Osteoblast (primary cell): ENCODE results near the gene BCL3. TPM values are rescaled to one million over a fixed set of nuclear protein-coding genes. Genes with fewer than 3 reads are reported as not detected.

Source experiments
- DNase-seq: peaks from one replicate; pipeline ENCODE4 v3.0.0; 2011; ENCODE audit warnings: low spot score, mixed read lengths; ENCODE audit not compliant: insufficient read length; ENCODE audit errors: missing footprints
- H2AFZ ChIP-seq: 2 replicates; pipeline ENCODE4 v1.6.0; 2011; ENCODE audit warnings: mild to moderate bottlenecking, low read length
- H3K27ac ChIP-seq: 2 replicates; pipeline ENCODE4 v1.5.1; 2011; ENCODE audit warnings: mild to moderate bottlenecking, low read depth, low read length, moderate library complexity
- H3K27me3 ChIP-seq: 2 replicates; pipeline ENCODE4 v1.6.0; 2012; ENCODE audit warnings: mild to moderate bottlenecking, control low read depth, inconsistent platforms, low read length, moderate library complexity; ENCODE audit not compliant: insufficient read depth
- H3K36me3 ChIP-seq: 2 replicates; pipeline ENCODE4 v1.5.1; 2011; ENCODE audit warnings: mild to moderate bottlenecking, low read length, control low read depth, moderate library complexity; ENCODE audit not compliant: insufficient read depth
- H3K4me1 ChIP-seq: 2 replicates; pipeline ENCODE4 v1.5.1; 2011; ENCODE audit warnings: mild to moderate bottlenecking, low read length, control low read depth, moderate library complexity; ENCODE audit not compliant: insufficient read depth
- H3K4me2 ChIP-seq: 2 replicates; pipeline ENCODE4 v1.6.0; 2011; ENCODE audit warnings: mild to moderate bottlenecking, low read length; ENCODE audit not compliant: insufficient read depth
- H3K4me3 ChIP-seq: fragments of 200-600 bp; sonication (generic); 3 replicates; pipeline ENCODE4 v1.5.1; 2012; ENCODE audit warnings: mild to moderate bottlenecking, low read length, inconsistent platforms; ENCODE audit not compliant: insufficient read depth
- H3K79me2 ChIP-seq: 2 replicates; pipeline ENCODE4 v1.6.0; 2012; ENCODE audit warnings: mild to moderate bottlenecking, low read length, control low read depth, inconsistent platforms; ENCODE audit not compliant: insufficient read depth
- H3K9me3 ChIP-seq: 2 replicates; pipeline ENCODE4 v1.5.1; 2011; ENCODE audit warnings: low read depth, low read length, control low read depth
- H4K20me1 ChIP-seq: 2 replicates; pipeline ENCODE4 v1.6.0; 2012; ENCODE audit warnings: mild to moderate bottlenecking, low read length, control low read depth; ENCODE audit not compliant: insufficient read depth
- CTCF ChIP-seq: IDR thresholded peaks from 2 replicates; pipeline ENCODE4 v1.5.1; 2011; ENCODE audit warnings: mild to moderate bottlenecking, low read depth, low read length, moderate library complexity; ENCODE audit errors: extremely low read depth
- total RNA-seq: library from RNA; depleted of rRNA; stranded (reverse); fragments of >200 nt; gene quantifications from 2 replicates; pipeline ENCODE4 v1.2.3, GENCODE V29; 2012

The BCL3 gene
- total RNA-seq, 1 donor = 7.2 TPM

- no peaks in the 10 kb centered on the region for H3K27me3 ChIP-seq
- no peaks in the 10 kb centered on the region for H4K20me1 ChIP-seq
- no peaks in the 10 kb centered on the region for H3K79me2 ChIP-seq
- no peak overlapping the region for H3K4me3 ChIP-seq
- H3K4me1 ChIP-seq = no peaks in the 10 kb centered on the region
- no peak overlapping the region for H3K4me2 ChIP-seq
- H2AFZ ChIP-seq = no peak overlapping the region
- H3K27ac ChIP-seq = no peak overlapping the region
- no peaks in the 10 kb centered on the region for H3K36me3 ChIP-seq
- no peak for TF ChIP-seq CTCF
- DNase-seq = peak; percentile 69
- no peaks in the 10 kb centered on the region for H3K9me3 ChIP-seq
Measured at GRCh38 chr19:44703336-44704078, 45.0 kb upstream of the BCL3 start.

GRCh38 chr19:44704982-44705381 is 43.5 kb upstream of the BCL3 start:
- no peaks in the 10 kb centered on the region for H3K4me1 ChIP-seq
- no peaks in the 10 kb centered on the region for H3K79me2 ChIP-seq
- H4K20me1 ChIP-seq = no peaks in the 10 kb centered on the region
- no peak overlapping the region for H3K4me3 ChIP-seq
- H3K27me3 ChIP-seq = no peaks in the 10 kb centered on the region
- no peak overlapping the region for H2AFZ ChIP-seq
- no peaks in the 10 kb centered on the region for H3K36me3 ChIP-seq
- no peaks in the 10 kb centered on the region for H3K9me3 ChIP-seq
- H3K27ac ChIP-seq = no peak overlapping the region
- peak; percentile 82 for DNase-seq
- no peak for TF ChIP-seq CTCF
- no peak overlapping the region for H3K4me2 ChIP-seq

DNA sequence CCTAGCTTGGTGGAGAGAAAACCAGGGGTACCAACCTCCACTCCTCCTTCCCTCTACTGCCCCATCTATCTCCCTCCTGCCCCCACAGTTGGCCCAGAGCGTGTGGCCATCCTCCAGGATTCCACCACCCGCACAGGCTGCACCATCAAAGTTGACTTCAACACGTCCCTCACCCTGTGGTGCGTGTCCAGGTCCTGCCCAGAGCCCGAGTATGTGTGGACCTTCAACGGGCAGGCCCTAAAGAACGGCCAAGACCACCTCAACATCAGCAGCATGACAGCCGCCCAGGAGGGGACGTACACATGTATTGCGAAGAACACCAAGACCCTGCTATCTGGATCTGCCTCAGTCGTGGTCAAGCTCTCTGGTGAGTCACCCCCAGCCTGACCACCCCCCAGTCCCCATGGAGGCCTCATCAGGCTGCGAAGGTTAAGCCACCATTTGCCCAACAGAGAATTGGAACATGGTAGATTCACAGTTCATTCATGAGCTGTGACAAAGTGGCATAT is 43.0 kb upstream of the BCL3 start:
- no peak for TF ChIP-seq CTCF
- Histone ChIP-seq H4K20me1 (no peaks in the 10 kb centered on the region), H3K36me3 (no peaks in the 10 kb centered on the region), H3K4me3 (no peak overlapping the region), H3K27me3 (no peaks in the 10 kb centered on the region), H3K27ac (no peak overlapping the region), H3K79me2 (no peaks in the 10 kb centered on the region), H3K4me2 (no peak overlapping the region), H3K9me3 (no peaks in the 10 kb centered on the region), H2AFZ (no peak overlapping the region), H3K4me1 (no peaks in the 10 kb centered on the region)
- peak; percentile 50 for DNase-seq

- Histone ChIP-seq H3K79me2 (no peaks in the 10 kb centered on the region), H3K4me2 (no peak overlapping the region), H3K36me3 (no peaks in the 10 kb centered on the region), H4K20me1 (no peaks in the 10 kb centered on the region), H3K9me3 (no peaks in the 10 kb centered on the region), H3K27ac (no peak overlapping the region), H2AFZ (no peak overlapping the region), H3K4me1 (no peaks in the 10 kb centered on the region), H3K4me3 (no peak overlapping the region), H3K27me3 (no peaks in the 10 kb centered on the region)
- no peak for TF ChIP-seq CTCF
- peak; percentile 59 for DNase-seq
Measured at GRCh38 chr19:44706506-44707236, 41.8 kb upstream of the BCL3 start.
